A172 (cell line): Measurements from ENCODE around the gene MAPK14. TPM values are rescaled to one million over a fixed set of nuclear protein-coding genes. Genes with fewer than 3 reads are reported as not detected.
"Not testable (repeated sequence)": the region's sequence is repeated elsewhere in the genome, so short reads cannot be mapped to it uniquely, and the experiment has no call there.

Experiments used
- DNase-seq: peaks from one replicate; pipeline ENCODE4 v3.0.0-alpha.2; 2015; ENCODE audit warnings: low spot score
- total RNA-seq: library from RNA; depleted of rRNA; stranded (reverse); fragments of >200 nt; shearing (Covaris generic); gene quantifications from 2 replicates; pipeline ENCODE4 v1.2.3, GENCODE V29; 2014

Gene MAPK14
- total RNA-seq, 1 experiment from 2014 or later: 41.4 TPM

DNA sequence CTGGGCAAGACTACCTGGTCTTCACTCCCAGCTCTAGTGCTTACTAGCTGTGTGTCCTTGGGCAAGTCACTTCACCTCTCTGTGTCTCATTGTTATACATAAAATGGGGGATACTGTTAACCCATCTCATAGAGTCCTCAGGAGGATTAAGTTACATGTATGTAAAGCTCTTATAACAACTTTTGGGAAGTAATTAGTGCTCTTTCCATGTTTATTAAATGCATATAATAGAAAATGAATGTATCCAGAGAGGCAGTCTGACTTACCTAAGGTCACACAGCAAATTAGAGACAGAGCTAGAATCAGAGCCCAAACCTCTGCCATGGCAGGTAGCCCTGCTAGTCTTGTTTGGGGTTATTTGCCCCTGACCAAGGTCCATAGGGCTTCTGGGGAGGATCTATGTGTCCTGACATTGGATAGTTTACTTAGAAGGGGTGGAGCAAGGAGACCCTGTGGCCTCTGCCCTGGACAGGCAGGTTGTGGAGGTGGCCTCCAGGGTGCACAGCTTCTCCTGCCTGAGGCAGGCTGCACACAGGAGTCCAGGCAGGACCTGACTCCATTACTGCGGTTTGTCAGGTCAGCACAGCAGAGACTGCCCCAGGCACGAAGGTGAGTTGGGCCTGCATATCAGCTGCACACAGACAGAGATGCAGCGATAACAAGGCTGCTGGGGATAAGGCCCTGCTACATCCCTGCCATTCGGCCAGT is 94.3 kb downstream of the MAPK14 start:
- no peak for DNase-seq

DNA sequence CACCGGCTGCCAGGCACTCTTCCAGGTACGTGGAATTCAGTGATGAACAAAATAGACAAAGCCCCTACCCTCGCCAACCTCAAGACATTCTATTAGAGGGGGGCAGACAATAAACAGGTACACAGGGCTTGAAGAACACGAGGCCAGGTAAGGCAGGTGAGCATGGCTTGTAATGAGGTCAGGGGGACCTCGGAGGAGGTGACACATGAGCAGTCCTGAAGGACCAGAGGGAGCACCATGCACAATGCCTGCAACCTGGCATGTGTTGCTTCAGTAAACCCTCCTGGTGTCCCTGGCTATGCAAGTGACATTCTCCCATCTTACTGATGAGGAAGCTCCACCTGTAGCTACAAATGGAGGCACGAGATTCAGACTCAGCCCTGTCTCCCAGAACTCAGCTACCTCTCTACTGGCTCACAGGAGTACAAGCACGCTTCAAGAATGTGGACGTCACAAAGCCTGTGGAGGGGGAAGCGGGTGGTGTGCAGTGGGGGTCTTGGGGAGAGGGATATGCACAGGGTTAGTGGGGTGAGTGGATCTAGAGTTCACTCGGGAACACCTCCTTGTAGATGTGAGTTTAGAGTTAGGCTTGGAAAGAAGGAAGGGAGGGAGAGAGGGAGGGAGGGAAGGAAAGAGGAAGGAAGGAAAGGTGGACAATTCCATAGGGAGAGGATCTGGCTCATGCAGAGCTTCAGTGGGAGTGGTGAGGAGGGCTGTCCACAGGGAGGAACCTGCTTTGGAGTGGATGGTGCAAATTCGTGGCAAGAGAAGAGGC is 95.1 kb downstream of the MAPK14 start:
- no peak for DNase-seq

DNA sequence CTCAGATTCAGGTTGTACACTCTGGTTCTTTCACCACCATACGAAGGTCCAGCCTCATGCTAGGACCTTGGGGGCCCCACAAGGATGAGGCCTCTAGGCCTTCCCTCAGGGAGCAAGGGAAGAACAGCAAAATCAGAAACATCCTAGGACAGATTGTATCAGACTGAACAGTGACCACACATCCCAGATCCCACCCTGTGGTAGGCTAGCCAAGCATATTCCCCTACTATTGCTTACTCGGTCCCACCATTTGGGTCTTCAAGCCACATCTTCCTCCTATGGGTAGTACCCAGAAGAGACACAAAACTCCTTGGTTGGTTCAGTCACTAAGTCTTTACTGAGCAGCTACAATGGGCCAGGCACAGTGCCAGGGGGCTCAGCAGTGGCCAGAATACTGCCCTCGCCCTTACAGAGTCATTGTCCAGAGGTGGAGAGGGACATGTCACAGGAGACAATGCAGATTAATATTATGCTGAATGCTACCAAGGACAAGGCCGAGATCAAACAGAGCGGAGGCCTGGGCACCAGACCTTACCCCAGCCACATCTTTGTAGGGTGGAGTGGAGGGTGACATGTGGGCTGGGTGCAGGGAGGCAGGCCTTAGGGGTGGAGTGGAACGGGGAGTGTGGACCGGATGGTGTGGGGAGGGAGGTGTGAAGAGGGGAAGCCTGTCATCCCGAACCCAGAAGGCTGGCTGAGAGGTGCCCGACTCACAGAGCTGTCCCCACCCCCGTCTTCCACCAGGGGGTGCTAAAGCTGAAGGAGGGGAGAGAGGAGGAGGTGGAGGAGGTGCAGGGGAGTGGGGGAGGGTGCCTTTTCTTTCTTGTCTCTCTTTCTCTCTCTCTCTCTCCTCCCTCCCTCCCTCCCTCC is 95.9 kb downstream of the MAPK14 start:
- peak; percentile 79 for DNase-seq

DNA sequence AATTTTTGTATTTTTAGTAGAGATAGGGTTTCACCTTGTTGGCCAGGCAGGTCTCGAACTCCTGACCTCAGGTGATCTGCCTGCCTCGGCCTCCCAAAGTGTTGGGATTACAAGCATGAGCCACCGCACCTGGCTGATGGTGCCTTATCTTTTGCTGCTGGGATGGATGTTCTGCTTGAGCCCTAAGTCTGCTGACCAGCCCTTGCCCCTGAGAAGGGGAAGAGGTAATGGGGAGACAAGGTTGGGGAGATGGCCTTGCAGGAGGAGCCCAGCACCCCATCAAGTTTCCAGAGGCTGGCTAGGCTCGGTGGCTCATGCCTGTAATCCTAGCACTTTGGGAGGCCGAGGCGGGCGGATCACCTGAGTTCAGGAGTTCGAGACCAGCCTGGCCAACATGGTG is 96.7 kb downstream of the MAPK14 start:
- not testable (repeated sequence) for DNase-seq

DNA sequence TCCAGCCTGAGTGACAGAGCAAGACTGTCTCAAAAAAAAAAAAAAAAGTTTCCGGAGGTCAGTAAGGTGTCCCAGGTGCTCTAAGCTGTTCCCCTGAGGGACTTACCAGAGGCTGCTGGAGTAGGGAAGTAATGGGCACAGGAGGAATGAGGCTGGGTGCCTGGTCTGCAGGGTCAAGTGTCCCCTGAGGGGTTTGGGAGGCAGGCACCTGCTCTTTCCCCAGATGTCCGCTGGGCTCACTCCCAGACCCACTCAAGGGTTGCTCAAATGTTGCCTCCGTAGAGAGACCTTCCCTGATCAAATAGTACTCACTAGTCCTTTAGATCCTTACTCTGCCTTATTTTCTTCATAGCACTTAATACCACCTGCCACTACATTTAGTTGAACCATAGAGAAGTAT is 97.3 kb downstream of the MAPK14 start:
- DNase-seq: no peak

DNA sequence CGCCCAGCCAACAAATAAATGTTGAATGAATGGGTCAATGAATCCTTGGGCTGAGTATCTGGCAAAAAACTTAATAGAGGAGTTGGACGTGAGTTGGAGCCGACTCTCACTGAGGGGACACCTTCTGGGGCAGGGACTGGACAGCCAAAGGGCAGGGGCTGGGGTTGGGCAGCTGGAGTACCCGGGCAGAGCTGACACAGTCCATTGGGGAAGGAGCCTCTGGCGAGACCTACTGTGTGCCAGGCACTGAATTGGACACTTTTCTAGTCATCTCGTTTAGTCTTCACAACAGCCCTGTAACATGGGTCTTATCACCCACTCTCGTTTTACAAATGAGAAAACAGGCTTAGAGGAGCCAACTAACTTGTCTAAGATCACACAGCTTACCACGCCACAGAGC is 98.0 kb downstream of the MAPK14 start:
- no peak for DNase-seq

DNA sequence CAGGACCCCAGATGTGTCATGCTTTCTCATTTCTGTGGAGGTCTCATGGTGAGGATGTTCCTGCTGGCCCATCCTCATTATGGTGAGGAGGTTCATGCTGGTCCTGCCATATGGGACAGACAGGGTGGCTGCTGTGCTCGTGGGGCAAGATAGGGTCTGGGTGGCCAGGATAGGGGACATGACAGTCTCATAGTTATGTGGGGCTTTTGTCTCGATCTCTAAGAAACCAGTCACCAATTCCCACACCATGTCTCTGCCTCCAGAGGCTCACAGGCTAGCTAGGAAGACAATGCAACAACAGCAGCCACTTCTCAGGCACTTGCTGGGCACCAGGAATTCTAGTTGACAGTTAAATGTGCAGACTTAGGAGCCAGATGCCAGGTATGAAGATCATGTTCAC is 98.5 kb downstream of the MAPK14 start:
- DNase-seq: no peak

DNA sequence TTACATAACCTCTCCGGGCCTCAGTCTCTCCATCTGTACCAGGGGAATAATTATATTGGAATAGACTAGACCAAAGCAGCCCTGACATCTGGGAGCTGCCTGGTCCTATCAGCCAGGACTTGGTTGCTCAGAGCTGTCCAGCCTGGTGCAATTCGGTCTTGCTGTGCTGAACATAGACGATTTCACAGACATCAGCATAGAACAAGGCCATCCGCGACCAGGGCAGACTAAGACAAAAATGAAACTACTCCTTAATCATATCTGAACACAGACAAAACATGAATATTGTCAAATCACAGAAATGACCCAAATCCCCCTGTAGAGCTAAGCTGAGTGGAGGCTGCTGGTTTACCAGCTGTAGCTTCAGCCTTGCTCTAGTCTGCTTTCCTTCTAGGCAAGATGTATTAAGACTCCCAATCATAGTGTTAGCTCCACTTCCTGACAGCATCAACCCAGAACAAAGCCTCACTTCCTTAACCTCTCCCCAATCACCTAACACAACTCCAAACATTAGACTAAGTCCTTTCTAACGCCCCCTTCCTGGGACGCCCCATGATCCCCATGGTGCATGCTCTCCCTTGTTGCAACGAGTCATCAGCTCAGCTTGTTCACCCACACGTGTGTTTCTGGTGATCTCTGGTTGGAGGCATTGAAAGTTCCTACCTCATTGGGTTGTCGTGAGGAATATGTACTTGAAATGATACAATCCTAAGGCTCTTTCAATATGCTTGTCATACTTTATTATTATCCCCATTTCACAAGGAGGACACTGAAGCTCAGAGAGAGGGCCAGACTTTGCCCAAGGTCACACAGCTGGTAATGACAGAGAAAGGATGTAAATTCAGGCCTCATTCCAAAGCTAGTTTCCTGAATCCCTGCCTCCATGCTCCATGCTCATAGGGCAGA is 99.2 kb downstream of the MAPK14 start:
- peak; percentile 48 for DNase-seq

DNA sequence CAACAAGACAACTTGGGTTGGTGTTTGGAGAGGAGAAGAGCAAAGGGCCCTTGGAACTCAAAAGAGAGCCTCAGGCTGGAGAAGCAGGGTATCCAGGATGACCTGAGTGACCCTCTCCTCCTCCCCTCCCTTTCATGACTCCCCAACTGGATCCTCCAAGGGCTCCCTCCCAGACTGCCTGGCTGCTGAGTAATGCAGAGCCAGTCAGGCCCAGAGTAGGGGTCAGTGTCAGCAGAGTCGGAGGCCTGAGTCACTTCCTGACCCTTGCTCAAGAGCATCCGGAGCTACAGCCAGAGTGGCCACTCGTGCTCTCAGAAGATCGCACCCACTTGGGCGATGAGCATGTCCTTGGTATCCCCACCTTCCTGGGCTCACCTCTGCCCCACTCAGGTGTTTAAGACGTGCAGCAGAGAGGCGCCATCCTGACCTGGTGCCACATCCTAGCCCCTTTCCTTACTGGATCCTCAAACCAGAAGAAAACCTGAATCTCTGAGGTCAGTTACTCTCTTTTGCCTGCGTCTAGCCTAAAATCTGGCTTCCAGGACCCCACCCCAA is 99.9 kb downstream of the MAPK14 start:
- peak; percentile 93 for DNase-seq

DNA sequence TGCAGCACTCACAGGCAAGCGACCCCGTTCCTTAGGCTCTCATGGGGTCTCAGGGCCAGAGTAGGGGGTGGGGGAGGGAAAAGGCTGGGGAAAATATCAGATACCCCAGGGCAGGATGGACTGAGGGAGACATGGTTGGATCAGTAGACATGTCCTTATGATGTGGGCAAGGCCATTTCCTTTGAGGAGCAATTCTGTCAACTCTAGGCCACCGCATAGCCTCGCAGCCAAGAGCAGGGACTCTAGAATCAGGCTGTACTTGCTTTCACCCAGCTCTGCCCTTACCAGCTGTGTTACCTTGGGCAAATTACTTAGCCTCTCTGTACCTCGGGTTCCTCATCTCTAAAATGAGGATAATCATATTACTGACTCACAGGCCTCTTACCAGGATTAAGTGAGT is 100.5 kb downstream of the MAPK14 start:
- no peak for DNase-seq

DNA sequence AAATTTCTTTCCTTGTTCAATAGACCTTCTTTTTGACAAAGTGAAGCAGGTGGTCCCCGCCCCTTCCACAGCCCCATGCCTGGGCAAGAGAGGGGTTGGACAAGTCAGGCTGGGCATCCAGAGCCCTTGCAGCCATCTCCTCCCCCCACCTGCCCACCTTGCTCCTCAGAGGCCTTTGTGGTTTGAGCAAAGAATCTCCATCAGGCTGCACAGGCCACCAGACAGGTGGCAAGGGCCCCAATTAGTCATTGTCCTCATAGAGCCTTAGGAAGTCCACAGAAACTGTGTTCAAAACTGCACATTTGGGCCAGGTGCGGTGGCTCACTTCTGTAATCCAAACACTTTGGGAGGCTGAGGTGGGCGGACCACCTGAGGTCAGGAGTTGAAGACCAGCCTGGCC is 101.2 kb downstream of the MAPK14 start:
- DNase-seq: no peak

DNA sequence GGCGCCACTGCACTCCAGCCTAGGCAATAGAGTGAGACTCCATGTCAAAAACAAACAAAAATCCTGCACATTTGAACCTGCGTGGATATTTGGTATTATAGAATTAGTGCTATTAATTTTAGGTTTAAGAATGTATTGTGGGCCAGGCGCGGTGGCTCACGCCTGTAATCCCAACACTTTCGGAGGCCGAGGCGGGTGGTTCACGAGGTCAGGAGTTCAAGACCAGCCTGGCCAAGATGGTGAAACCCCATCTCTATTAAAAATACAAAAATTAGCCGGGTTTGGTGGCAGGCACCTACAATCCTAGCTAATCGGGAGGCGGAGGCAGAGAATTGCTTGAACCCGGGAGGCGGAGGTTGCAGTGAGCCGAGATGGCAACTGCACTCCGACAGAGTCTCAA is 101.7 kb downstream of the MAPK14 start:
- not testable (repeated sequence) for DNase-seq

DNA sequence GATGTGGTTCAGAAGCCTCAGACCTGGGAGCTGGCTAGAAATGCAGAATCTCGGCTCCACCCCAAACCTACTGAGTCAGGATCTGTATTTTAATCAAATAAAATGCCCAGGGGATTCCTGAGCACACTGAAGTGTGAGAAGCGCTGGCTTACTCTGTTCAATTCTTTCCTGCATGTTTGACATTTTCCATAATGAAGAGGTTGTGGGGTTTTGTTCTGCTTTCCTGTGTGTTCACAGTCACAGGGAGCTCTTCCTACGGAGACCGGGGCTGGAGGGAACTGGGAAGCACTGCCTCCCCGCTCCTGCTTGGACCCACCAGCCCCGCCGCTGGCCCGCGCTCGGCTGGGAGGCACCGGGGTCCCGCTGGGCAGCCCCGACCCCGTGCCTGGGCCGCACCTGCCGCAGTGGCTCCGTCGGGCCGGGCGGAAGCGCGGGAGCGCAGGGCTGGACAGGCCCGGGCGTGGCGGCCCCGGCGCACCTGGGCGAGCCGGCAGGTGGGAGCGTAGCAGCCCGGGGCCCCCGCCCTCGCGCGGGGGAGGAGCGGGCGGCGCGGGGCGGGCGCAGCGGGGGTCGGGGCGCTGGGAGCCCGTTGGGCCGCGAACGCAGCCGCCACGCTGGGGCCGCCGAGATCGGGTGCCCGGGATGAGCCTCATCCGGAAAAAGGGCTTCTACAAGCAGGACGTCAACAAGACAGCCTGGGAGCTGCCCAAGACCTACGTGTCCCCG is 102.5 kb downstream of the MAPK14 start, which contains the start of gene MAPK13:
MAPK13 (plus strand) TSS at position 573 of the 726 bp plus-strand sequence; CDS start at position 643, 70 bp downstream.
- DNase-seq: no peak

DNA sequence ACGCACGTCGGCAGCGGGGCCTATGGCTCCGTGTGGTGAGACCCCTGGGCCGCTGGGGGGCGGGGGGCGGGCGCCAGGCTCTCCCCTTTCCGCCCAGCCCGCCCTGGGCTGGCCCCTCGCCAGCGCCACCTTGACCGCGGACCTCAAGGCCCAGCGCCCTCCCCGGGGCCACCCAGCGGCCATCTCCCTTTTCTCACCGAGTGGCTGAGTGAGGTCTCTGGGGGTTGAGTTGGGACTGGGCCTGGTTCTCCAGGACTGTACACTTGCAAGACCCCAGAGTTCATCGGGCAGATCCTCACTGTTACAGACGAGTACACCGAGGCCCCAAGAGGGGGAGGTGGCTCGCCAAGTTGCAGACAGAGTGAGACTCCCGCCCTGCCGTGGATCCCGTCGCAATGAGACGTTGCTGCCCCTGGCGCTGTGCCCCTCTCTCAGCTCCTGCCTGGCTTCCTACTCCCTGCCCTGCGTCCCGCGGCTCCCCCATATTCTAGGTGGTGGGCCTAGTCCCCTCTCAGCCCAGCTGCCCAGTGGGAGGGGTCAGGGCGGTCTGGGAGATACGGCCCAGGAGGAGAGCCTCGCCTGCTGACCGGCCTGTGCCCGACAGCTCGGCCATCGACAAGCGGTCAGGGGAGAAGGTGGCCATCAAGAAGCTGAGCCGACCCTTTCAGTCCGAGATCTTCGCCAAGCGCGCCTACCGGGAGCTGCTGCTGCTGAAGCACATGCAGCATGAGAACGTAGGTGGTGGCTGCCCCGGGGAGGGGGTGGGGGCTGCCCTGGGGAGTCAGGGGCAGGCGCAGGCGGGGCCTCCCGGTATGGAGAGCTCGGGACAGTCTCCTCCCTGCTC is 103.3 kb downstream of the MAPK14 start:
- no peak for DNase-seq

DNA sequence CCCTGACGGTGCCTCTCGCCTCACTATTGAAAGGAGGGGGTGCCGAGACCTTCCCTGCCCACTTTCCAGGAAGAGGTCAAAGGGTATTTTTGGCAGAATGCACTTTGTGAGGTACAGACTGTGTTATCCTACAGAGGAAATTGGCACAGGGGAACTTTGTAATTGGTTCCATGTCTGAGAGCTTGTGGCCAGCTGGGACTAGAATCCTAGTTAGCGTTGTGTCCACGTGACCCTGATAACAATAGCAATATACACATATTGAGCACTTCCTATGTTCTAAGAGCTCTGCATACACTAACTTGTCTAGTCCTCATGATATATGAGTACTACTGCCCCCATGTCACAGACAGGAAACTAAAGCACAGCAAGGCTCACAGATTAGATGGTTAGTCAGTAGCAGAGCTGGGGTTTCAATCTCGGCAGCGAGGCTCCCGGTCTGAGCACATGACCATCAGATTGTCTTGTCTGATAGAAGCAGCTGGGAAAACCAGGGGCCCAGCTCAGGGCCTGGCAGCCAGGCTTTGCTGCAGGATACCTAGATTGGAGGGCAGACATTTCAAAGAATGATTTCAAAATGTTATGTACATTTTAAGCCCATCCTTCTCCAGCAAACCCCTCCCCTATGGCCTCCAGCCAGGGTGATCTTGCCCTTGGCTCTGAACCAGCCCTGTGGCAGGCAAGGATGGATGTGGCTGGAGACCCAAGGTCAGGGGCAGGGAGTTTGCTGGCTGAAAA is 104.1 kb downstream of the MAPK14 start:
- peak; percentile 61 for DNase-seq

DNA sequence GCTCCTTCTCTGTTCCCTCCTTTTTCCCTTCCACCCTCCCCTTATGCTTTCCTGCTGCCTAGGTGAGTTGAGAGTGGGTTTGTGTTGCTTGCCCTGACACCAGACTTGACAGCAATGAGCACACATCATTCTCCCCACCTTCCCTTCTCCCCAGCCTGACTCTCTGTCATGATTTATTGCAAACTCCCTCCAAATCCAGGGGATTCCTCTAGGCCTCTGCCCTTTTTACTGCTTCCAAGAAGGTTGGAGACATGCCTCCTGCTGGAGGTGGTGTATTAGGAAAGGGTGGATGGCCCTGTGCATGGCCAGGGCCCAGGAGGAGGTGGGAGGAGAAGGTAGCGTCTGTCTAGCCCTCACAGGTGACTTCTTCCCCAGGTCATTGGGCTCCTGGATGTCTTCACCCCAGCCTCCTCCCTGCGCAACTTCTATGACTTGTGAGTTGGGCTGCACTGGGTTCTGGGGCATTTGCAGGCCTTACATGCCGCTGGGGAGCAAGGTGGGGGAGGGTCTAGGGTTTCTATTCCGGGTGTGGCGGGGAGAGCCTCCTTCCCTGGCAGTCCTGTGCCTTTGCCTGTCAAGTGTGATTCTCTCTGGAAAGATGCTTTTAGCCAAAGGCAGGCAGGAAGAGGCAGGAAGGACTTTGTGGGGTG is 104.8 kb downstream of the MAPK14 start:
- no peak for DNase-seq

DNA sequence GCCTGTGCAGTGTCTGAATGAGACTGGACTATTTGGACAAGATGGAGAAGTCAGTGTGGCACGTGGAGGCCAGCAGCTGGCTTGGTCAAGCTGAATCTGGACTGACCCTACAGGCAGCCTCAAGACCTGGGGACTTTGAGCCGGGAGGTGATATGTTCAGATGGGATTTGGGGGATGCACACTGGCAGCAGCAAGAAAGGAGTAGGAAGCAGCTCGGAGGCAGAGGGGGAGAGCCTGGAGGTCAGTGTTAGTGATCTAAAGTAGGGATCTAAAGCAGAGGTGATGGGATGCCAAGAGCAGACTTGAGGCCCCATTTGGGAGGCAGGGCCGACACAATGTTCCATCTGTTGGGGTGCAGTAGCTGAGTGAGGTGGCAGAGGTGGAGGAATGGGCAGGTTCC is 105.5 kb downstream of the MAPK14 start:
- DNase-seq: no peak

DNA sequence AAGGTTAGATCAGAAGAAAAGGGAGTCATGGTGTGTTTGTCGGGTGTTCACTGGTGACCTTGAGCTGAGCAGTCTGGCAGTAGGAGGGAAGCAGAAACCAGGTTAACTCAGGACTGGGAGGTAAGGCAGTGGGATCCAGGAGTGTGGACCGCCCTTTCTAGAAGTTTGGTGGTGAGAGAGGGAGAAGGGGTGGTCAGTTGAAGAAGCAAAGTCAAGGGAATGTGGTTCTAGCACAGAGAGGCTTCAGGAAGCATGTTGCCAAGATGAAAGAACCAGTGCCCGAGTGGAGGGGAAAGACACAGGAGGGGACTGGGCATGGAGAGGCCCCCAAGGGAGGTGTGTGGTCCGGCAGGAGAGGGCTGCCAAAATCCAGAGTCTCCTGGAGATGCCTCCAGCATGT is 106.3 kb downstream of the MAPK14 start:
- DNase-seq: no peak
